ENCODE data around the gene SLC24A3.

Gene SLC24A3

DNA sequence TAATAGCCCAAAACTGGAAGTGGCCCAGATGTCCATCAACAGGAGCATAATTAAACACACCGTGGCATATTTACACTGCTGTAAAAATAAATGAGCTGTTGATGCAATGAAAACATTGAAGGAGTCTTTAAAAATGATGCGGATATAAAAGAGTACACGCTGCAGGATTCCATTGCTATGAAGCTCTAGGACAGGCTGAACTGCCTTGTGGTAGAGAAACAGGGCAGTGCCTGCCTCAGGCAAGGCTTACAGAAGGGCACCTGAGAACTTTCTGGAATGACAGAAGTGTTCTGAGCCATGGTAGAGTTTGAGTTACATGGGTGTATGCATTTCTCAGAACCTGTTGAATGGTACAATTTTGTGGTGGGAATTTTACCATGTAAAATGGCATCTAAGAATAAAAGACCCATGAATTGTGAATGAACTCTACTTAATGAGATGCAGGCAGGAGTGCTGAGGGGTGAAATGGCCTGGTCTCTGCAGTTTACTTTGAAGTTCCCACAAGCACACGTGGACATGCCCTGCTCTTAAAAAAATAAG lies 500.3 kb downstream of the SLC24A3 start:
- H3K9me3 ChIP-seq (ENCODE audit: control insufficient read depth in 2 of 2, low read length in 2 of 2), result no peaks in the 10 kb centered on the region
- peak overlapping the region; percentile 48 to 53 for H3K27ac ChIP-seq (ENCODE audit: low read depth in 2 of 2, low read length in 2 of 2)
- H3K27me3 ChIP-seq (ENCODE audit: control insufficient read depth in 2 of 2, insufficient read depth in 2 of 2, low read length in 2 of 2), result no peaks in the 10 kb centered on the region
- H3K4me1 ChIP-seq (ENCODE audit: control insufficient read depth in 2 of 2, insufficient read depth in 2 of 2, low read length in 2 of 2), result peaks cover 25 to 48% of the 10 kb centered on the region in 2 donors
- no peak overlapping the region for H3K9ac ChIP-seq (ENCODE audit: low read depth in 1 of 2, low read length in 2 of 2)
- H3K36me3 ChIP-seq (ENCODE audit: control insufficient read depth in 2 of 2, insufficient read depth in 2 of 2, low read length in 2 of 2), result no peaks in the 10 kb centered on the region
- H3K4me3 ChIP-seq (ENCODE audit: low read length in 2 of 2), result no peak overlapping the region

DNA sequence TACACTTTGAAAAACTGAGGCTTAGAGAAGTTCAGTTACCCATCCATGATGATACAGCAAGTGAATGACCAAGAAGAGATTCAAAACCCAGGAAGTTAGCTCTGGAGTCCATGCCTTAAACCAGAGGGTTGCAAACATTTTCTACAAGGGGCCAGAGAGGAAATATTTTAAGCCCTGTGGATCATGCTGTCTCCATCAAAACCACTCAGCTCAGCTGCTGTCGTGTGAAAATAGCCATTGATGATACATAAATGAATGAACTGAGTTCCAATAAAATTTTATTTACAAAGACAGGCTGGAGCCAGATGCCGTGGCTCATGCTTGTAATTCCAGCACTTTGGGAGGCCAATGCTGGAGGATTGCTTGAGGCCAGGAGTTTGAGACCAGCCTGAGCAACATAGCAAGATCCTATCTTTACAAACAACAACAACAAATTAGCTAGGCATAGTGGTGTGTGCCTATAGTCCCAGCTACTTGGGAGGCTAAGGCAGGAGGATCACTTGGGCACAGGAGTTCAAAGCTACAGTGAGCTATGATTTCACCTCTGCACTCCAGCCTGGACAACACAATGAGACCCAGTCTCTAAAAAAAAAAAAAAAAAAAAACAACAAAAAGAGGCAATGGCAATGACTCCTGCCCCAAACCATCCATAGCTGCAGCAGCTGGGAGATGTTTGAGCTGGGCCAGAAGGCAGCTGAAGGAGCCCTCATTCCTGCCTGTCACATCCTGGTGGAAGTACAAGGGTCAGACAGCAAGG lies 501.6 kb downstream of the SLC24A3 start:
- peaks cover 23 to 48% of the 10 kb centered on the region in 2 donors for H3K4me1 ChIP-seq (ENCODE audit: control insufficient read depth in 2 of 2, insufficient read depth in 2 of 2, low read length in 2 of 2)
- H3K4me3 ChIP-seq (ENCODE audit: low read length in 2 of 2), result no peak overlapping the region
- no peaks in the 10 kb centered on the region for H3K36me3 ChIP-seq (ENCODE audit: control insufficient read depth in 2 of 2, insufficient read depth in 2 of 2, low read length in 2 of 2)
- no peak overlapping the region for H3K9ac ChIP-seq (ENCODE audit: low read depth in 1 of 2, low read length in 2 of 2)
- peak overlapping the region; percentile 61 to 74 for H3K27ac ChIP-seq (ENCODE audit: low read depth in 2 of 2, low read length in 2 of 2)
- no peaks in the 10 kb centered on the region for H3K9me3 ChIP-seq (ENCODE audit: control insufficient read depth in 2 of 2, low read length in 2 of 2)
- no peaks in the 10 kb centered on the region for H3K27me3 ChIP-seq (ENCODE audit: control insufficient read depth in 2 of 2, insufficient read depth in 2 of 2, low read length in 2 of 2)

DNA sequence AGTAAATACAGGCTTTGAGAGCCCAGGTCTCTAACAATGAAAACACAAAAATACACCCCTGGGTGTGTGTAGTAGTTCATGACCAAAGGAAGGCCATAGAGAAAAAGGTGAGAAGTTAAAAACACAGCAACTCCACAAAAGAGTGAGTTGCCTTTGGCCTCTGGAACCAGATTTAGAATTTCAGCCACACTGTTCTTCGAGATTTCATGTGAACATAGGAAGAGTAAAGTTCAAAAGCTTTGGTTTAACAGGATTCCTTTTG lies 502.1 kb downstream of the SLC24A3 start:
- no peak overlapping the region for H3K4me3 ChIP-seq (ENCODE audit: low read length in 2 of 2)
- peak overlapping the region; percentile 61 to 74 for H3K27ac ChIP-seq (ENCODE audit: low read depth in 2 of 2, low read length in 2 of 2)
- H3K27me3 ChIP-seq (ENCODE audit: control insufficient read depth in 2 of 2, insufficient read depth in 2 of 2, low read length in 2 of 2), result no peaks in the 10 kb centered on the region
- no peak overlapping the region for H3K9ac ChIP-seq (ENCODE audit: low read depth in 1 of 2, low read length in 2 of 2)
- H3K4me1 ChIP-seq (ENCODE audit: control insufficient read depth in 2 of 2, insufficient read depth in 2 of 2, low read length in 2 of 2), result peaks cover 22 to 47% of the 10 kb centered on the region in 2 donors
- no peaks in the 10 kb centered on the region for H3K9me3 ChIP-seq (ENCODE audit: control insufficient read depth in 2 of 2, low read length in 2 of 2)
- no peaks in the 10 kb centered on the region for H3K36me3 ChIP-seq (ENCODE audit: control insufficient read depth in 2 of 2, insufficient read depth in 2 of 2, low read length in 2 of 2)

DNA sequence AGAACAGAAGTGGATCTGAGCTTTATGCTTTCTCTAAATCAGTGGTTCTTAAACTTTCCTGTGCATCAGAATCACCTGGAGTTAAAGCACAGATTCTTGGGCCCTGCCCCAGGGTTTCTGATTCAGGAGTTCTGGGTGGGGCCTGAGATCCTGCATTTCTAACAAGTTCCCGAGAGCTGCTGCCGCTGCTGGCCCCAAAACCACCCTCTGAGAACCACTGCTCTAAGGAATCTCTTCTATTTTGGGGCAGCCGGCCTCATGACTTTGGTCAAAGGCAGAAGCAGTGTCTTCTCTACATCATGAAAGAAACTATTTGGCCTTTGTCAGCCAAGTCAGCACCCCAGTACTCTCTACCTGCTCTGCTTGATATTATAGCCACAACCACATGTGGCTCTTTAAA lies 503.5 kb downstream of the SLC24A3 start:
- no peak overlapping the region for H3K27ac ChIP-seq (ENCODE audit: low read depth in 2 of 2, low read length in 2 of 2)
- no peaks in the 10 kb centered on the region for H3K9me3 ChIP-seq (ENCODE audit: control insufficient read depth in 2 of 2, low read length in 2 of 2)
- peaks cover 12 to 33% of the 10 kb centered on the region in 2 donors for H3K4me1 ChIP-seq (ENCODE audit: control insufficient read depth in 2 of 2, insufficient read depth in 2 of 2, low read length in 2 of 2)
- H3K9ac ChIP-seq (ENCODE audit: low read depth in 1 of 2, low read length in 2 of 2), result no peak overlapping the region
- H3K4me3 ChIP-seq (ENCODE audit: low read length in 2 of 2), result no peak overlapping the region
- H3K36me3 ChIP-seq (ENCODE audit: control insufficient read depth in 2 of 2, insufficient read depth in 2 of 2, low read length in 2 of 2), result no peaks in the 10 kb centered on the region
- H3K27me3 ChIP-seq (ENCODE audit: control insufficient read depth in 2 of 2, insufficient read depth in 2 of 2, low read length in 2 of 2), result no peaks in the 10 kb centered on the region

DNA sequence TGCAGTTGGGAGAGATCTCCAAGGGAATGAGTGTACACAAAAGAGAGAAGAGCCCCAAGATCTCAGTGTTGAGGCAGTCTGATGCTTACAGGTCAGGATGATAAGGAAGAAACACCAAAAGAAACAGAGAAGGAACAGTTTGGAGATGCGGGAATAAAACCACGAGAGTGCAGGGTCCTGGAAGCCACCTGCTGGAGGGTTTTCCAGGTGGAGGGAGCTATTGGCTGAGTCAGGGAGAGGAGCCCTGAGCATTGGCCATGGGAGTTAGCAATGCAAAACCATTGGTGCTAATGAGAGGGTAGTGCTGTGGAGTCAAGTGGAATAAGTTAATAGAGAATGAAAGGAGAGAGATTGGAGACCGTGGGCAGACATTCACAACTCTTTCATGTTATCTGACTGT lies 506.4 kb downstream of the SLC24A3 start:
- no peaks in the 10 kb centered on the region for H3K27me3 ChIP-seq (ENCODE audit: control insufficient read depth in 2 of 2, insufficient read depth in 2 of 2, low read length in 2 of 2)
- H3K9me3 ChIP-seq (ENCODE audit: control insufficient read depth in 2 of 2, low read length in 2 of 2), result no peaks in the 10 kb centered on the region
- no peak overlapping the region for H3K27ac ChIP-seq (ENCODE audit: low read depth in 2 of 2, low read length in 2 of 2)
- H3K9ac ChIP-seq (ENCODE audit: low read depth in 1 of 2, low read length in 2 of 2), result no peak overlapping the region
- H3K36me3 ChIP-seq (ENCODE audit: control insufficient read depth in 2 of 2, insufficient read depth in 2 of 2, low read length in 2 of 2), result no peaks in the 10 kb centered on the region
- H3K4me3 ChIP-seq (ENCODE audit: low read length in 2 of 2), result no peak overlapping the region
- peaks cover 0 to 11% of the 10 kb centered on the region in 2 donors for H3K4me1 ChIP-seq (ENCODE audit: control insufficient read depth in 2 of 2, insufficient read depth in 2 of 2, low read length in 2 of 2)

DNA sequence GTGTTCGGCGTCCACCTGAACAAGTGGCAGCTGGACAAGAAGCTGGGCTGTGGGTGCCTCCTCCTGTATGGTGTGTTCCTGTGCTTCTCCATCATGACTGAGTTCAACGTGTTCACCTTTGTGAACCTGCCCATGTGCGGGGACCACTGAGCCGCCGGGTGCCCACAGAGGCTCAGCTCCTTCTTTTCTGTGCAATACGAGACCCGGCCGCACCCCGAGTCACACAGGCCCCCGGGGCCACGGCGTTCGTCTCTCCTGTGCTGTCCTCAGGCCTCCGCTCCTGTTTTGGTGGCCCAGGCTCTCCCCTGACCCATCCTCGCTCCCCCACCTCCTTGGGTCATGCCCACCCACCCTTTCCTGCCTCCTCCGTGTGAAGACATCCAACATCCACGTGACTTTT lies 508.5 kb downstream of the SLC24A3 start:
- Histone ChIP-seq H3K9ac (ENCODE audit: low read depth in 1 of 2, low read length in 2 of 2) (no peak overlapping the region), H3K4me1 (ENCODE audit: control insufficient read depth in 2 of 2, insufficient read depth in 2 of 2, low read length in 2 of 2) (no peaks in the 10 kb centered on the region)

DNA sequence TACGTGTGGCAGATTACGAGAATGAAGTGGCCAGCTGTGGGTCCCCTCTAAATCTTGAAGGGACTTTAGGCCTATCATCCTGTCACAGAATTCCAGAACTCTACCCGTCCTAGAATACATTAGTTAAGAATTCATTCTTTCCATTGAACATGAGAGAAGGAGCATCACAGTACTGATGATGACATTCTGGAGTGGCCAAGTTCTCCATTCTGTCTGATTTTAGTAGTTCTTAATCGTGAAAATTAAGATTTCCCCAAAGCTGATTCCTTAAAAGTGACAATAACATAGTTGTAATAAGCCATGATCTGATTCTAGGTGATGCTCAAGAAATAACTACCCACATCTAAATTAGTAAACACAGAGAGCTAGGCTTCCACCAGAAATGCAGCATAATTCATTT lies 510.6 kb downstream of the SLC24A3 start:
- Histone ChIP-seq H3K27ac (ENCODE audit: low read depth in 2 of 2, low read length in 2 of 2) (no peak overlapping the region), H3K4me1 (ENCODE audit: control insufficient read depth in 2 of 2, insufficient read depth in 2 of 2, low read length in 2 of 2) (no peaks in the 10 kb centered on the region), H3K9ac (ENCODE audit: low read depth in 1 of 2, low read length in 2 of 2) (no peak overlapping the region), H3K27me3 (ENCODE audit: control insufficient read depth in 2 of 2, insufficient read depth in 2 of 2, low read length in 2 of 2) (no peaks in the 10 kb centered on the region), H3K9me3 (ENCODE audit: control insufficient read depth in 2 of 2, low read length in 2 of 2) (no peaks in the 10 kb centered on the region), H3K36me3 (ENCODE audit: control insufficient read depth in 2 of 2, insufficient read depth in 2 of 2, low read length in 2 of 2) (no peaks in the 10 kb centered on the region), H3K4me3 (ENCODE audit: low read length in 2 of 2) (no peak overlapping the region)

More for the DNA sequence above, 508.5 kb downstream of the SLC24A3 start:
- Histone ChIP-seq H3K36me3 (ENCODE audit: control insufficient read depth in 2 of 2, insufficient read depth in 2 of 2, low read length in 2 of 2) (no peaks in the 10 kb centered on the region), H3K27me3 (ENCODE audit: control insufficient read depth in 2 of 2, insufficient read depth in 2 of 2, low read length in 2 of 2) (no peaks in the 10 kb centered on the region), H3K9me3 (ENCODE audit: control insufficient read depth in 2 of 2, low read length in 2 of 2) (no peaks in the 10 kb centered on the region), H3K4me3 (ENCODE audit: low read length in 2 of 2) (no peak overlapping the region), H3K27ac (ENCODE audit: low read depth in 2 of 2, low read length in 2 of 2) (no peak overlapping the region)

DNA sequence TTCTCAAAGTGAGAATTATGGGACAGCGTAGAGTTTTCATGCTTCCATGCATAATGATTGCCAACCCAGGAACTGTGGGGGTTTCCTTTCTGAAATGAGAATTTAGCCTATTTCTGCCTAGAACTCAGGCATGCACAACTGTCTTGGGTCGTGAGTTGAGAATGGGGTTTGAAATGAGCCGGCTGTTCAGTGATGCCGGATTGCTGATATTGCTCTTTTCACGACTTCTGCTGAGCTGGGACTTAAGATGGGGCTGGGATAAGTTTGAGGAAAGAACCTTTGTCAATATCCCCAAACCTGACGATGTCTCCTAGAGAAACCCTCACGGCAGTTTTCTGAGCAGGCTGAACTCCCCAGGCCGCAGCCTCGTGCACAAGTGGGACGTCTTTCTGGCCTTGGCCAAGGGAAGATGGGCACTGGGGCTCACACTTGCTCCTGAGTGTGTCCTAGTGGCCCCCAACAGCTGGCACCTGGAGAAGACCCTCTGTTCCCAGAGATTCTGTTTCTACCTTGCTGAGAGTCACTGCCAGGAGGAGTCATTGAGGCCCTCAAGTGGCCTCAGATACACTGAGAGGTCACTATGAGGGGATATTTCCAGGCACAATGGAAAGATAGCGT lies 511.5 kb downstream of the SLC24A3 start:
- Histone ChIP-seq H3K4me1 (ENCODE audit: control insufficient read depth in 2 of 2, insufficient read depth in 2 of 2, low read length in 2 of 2) (no peaks in the 10 kb centered on the region), H3K27me3 (ENCODE audit: control insufficient read depth in 2 of 2, insufficient read depth in 2 of 2, low read length in 2 of 2) (no peaks in the 10 kb centered on the region), H3K9me3 (ENCODE audit: control insufficient read depth in 2 of 2, low read length in 2 of 2) (no peaks in the 10 kb centered on the region), H3K9ac (ENCODE audit: low read depth in 1 of 2, low read length in 2 of 2) (no peak overlapping the region), H3K36me3 (ENCODE audit: control insufficient read depth in 2 of 2, insufficient read depth in 2 of 2, low read length in 2 of 2) (no peaks in the 10 kb centered on the region), H3K27ac (ENCODE audit: low read depth in 2 of 2, low read length in 2 of 2) (no peak overlapping the region), H3K4me3 (ENCODE audit: low read length in 2 of 2) (no peak overlapping the region)

DNA sequence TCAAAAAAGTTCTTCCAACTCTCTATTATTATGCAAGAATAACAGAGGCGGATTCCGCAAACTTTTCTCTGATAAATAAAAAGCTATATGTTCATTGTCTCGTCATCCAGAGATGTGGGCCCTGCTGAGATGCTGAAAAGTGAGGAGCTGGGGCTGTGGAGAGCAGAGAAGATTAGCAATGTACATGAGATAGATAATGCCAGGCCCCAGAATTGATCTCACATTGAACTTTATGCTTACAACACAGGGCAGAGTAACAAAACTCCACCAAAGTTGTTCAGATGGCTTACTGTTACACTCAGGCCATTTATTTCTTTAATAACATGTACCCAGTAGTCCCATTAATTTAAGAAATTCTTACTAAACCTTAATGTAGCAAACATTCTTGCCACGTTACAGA lies 512.9 kb downstream of the SLC24A3 start:
- no peaks in the 10 kb centered on the region for H3K9me3 ChIP-seq (ENCODE audit: control insufficient read depth in 2 of 2, low read length in 2 of 2)
- no peak overlapping the region for H3K9ac ChIP-seq (ENCODE audit: low read depth in 1 of 2, low read length in 2 of 2)
- H3K4me1 ChIP-seq (ENCODE audit: control insufficient read depth in 2 of 2, insufficient read depth in 2 of 2, low read length in 2 of 2), result no peaks in the 10 kb centered on the region

DNA sequence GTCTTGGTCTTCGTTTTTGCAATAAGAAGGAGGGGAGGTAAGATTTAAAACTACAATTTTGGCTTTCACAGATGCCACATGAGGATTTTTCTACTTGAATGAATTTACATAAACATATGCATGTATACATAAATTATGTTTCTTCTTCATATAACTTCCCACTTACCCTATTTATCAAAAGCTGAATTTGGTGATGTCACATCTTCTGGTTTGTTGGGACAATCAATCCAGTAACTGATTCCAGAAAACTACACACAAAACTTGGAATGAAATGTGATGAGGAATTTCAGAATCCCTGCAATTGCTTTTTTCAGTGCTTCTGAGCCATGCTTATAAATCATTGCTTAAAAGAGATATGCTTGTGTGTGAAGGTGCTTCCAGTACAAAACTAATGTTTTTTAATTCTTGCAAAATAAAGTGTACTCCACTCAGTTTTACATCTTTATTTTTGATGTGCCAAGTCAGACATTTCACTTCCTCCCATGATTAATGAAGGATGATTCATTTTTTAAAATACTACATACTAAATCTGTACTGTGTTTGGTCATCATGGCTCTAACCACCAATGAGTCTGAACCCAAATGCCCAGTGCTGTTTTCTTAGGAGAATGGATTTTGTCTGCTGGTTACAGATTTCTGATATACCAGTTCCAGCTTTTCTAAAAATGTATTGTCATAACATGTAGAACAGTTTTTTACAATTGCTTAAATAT lies 513.5 kb downstream of the SLC24A3 start:
- H3K27me3 ChIP-seq (ENCODE audit: control insufficient read depth in 2 of 2, insufficient read depth in 2 of 2, low read length in 2 of 2), result no peaks in the 10 kb centered on the region

More for the DNA sequence above, 512.9 kb downstream of the SLC24A3 start:
- Histone ChIP-seq H3K27ac (ENCODE audit: low read depth in 2 of 2, low read length in 2 of 2) (no peak overlapping the region), H3K27me3 (ENCODE audit: control insufficient read depth in 2 of 2, insufficient read depth in 2 of 2, low read length in 2 of 2) (no peaks in the 10 kb centered on the region), H3K36me3 (ENCODE audit: control insufficient read depth in 2 of 2, insufficient read depth in 2 of 2, low read length in 2 of 2) (no peaks in the 10 kb centered on the region), H3K4me3 (ENCODE audit: low read length in 2 of 2) (no peak overlapping the region)

More for the DNA sequence above, 513.5 kb downstream of the SLC24A3 start:
- Histone ChIP-seq H3K9ac (ENCODE audit: low read depth in 1 of 2, low read length in 2 of 2) (no peak overlapping the region), H3K36me3 (ENCODE audit: control insufficient read depth in 2 of 2, insufficient read depth in 2 of 2, low read length in 2 of 2) (no peaks in the 10 kb centered on the region), H3K4me3 (ENCODE audit: low read length in 2 of 2) (no peak overlapping the region), H3K4me1 (ENCODE audit: control insufficient read depth in 2 of 2, insufficient read depth in 2 of 2, low read length in 2 of 2) (no peaks in the 10 kb centered on the region), H3K27ac (ENCODE audit: low read depth in 2 of 2, low read length in 2 of 2) (no peak overlapping the region), H3K9me3 (ENCODE audit: control insufficient read depth in 2 of 2, low read length in 2 of 2) (no peaks in the 10 kb centered on the region)
